Keratinocyte (primary cell): ENCODE results near the gene MAGEA10.

Experiments used
- EZH2 ChIP-seq: IDR thresholded peaks from one replicate; pipeline ENCODE4 v1.6.1; 2012; ENCODE audit warnings: inconsistent platforms, mild to moderate bottlenecking, low read length, moderate library complexity
- TF ChIP-seq, protein P1 (sequence below), 3 experiments: IDR thresholded peaks in 1 of 3; conservative IDR thresholded peaks in 1 of 3; optimal IDR thresholded peaks in 1 of 3; 2 replicates in 2 of 3; 3 replicates in 1 of 3; pipeline versions ENCODE3 to v1.5.1; 2011; ENCODE audit warnings: low read length in 3 of 3, mild to moderate bottlenecking in 3 of 3, moderate library complexity in 2 of 3, control low read depth in 1 of 3, inconsistent platforms in 1 of 3; ENCODE audit not compliant: insufficient read depth in 2 of 3; ENCODE audit errors: extremely low read depth in 1 of 3

DNA sequence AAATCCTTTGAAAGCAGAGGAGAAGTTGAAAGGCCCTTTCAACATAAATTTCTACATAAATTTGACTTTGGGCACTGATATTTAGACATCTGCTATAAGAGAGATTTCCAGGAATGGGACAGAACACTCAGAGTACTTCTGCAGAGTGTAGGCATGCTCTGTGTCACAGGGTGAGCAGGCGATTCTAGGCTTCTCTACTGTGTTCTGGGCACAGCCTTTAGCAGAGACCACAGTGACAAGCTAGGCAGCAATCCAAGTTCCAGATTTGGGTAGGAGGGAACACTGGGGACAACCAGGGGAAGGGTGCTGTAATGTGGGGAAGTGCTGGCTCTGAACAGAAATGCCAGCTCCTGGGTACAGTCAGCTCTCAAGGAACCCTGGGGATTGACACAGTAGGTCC, 6.9 kb downstream of the MAGEA10 start:
- TF ChIP-seq, protein P1, sequence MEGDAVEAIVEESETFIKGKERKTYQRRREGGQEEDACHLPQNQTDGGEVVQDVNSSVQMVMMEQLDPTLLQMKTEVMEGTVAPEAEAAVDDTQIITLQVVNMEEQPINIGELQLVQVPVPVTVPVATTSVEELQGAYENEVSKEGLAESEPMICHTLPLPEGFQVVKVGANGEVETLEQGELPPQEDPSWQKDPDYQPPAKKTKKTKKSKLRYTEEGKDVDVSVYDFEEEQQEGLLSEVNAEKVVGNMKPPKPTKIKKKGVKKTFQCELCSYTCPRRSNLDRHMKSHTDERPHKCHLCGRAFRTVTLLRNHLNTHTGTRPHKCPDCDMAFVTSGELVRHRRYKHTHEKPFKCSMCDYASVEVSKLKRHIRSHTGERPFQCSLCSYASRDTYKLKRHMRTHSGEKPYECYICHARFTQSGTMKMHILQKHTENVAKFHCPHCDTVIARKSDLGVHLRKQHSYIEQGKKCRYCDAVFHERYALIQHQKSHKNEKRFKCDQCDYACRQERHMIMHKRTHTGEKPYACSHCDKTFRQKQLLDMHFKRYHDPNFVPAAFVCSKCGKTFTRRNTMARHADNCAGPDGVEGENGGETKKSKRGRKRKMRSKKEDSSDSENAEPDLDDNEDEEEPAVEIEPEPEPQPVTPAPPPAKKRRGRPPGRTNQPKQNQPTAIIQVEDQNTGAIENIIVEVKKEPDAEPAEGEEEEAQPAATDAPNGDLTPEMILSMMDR (optimal IDR thresholded peaks at IDR 0.05 in 1 of 3, IDR thresholded peaks at IDR 0.05 in 1 of 3, conservative IDR thresholded peaks at IDR 0.05 in 1 of 3; ENCODE audit: extremely low read depth in 1 of 3, insufficient read depth in 2 of 3, low read length in 3 of 3) = no peak
- no peak for TF ChIP-seq EZH2
